ENCODE measurements around the gene TBX20. TPM values are rescaled to one million over a fixed set of nuclear protein-coding genes. Genes with fewer than 3 reads are reported as not detected.
"Not testable (repeated sequence)": the region's sequence is repeated elsewhere in the genome, so short reads cannot be mapped to it uniquely, and the experiment has no call there.

TBX20 gene
- total RNA-seq, 3 donors from 2014 or later (not counting 1 experiment from before 2014, with no cell fraction given), result not detected

- ATAC-seq; H3K9me3 Mint-ChIP-seq; H3K27ac ChIP-seq (ENCODE audit: low read length); H3K27me3 ChIP-seq (ENCODE audit: control insufficient read depth, insufficient read depth, low read length); H3K4me1 ChIP-seq (ENCODE audit: control insufficient read depth, insufficient read depth, low read length); H3K4me1 Mint-ChIP-seq; intact Hi-C loops (cut with micrococcal nuclease); H3K4me3 Mint-ChIP-seq; H3K36me3 ChIP-seq (ENCODE audit: control insufficient read depth, insufficient read depth, low read length); H3K4me3 ChIP-seq (ENCODE audit: low read length); H3K27ac Mint-ChIP-seq; H3K36me3 Mint-ChIP-seq; DNase-seq; H3K9me3 ChIP-seq (ENCODE audit: control insufficient read depth, insufficient read depth, low read length): not testable (repeated sequence)
- no CpG with 5 or more reads among the region's 6 CpGs for WGBS (ENCODE audit: insufficient coverage)
- peaks cover 10 to 15% of the 10 kb centered on the region in 2 donors for H3K27me3 Mint-ChIP-seq (ENCODE audit: low read depth in 2 of 2)
These were observed 73.2 kb downstream of the TBX20 start for GRCh38 chr7:35180665-35181064.

- H3K4me1 ChIP-seq (ENCODE audit: control insufficient read depth, insufficient read depth, low read length); intact Hi-C loops (cut with micrococcal nuclease); H3K36me3 ChIP-seq (ENCODE audit: control insufficient read depth, insufficient read depth, low read length); H3K9me3 Mint-ChIP-seq; H3K36me3 Mint-ChIP-seq; H3K9me3 ChIP-seq (ENCODE audit: control insufficient read depth, insufficient read depth, low read length); H3K27ac ChIP-seq (ENCODE audit: low read length); ATAC-seq; H3K4me3 ChIP-seq (ENCODE audit: low read length); H3K27me3 ChIP-seq (ENCODE audit: control insufficient read depth, insufficient read depth, low read length); H3K4me3 Mint-ChIP-seq; H3K27ac Mint-ChIP-seq; DNase-seq; H3K4me1 Mint-ChIP-seq: not testable (repeated sequence)
- WGBS (ENCODE audit: insufficient coverage), result 94% methylated on average over 1 of the region's 2 CpGs
- H3K27me3 Mint-ChIP-seq (ENCODE audit: low read depth in 2 of 2), result peaks cover 8 to 13% of the 10 kb centered on the region in 2 donors
These were observed 80.7 kb downstream of the TBX20 start for GRCh38 chr7:35173176-35173575.

- H3K4me1 ChIP-seq (ENCODE audit: control insufficient read depth, insufficient read depth, low read length); H3K4me3 ChIP-seq (ENCODE audit: low read length); H3K9me3 ChIP-seq (ENCODE audit: control insufficient read depth, insufficient read depth, low read length); intact Hi-C loops (cut with micrococcal nuclease); ATAC-seq; H3K36me3 Mint-ChIP-seq; H3K27ac Mint-ChIP-seq; H3K9me3 Mint-ChIP-seq; H3K27me3 ChIP-seq (ENCODE audit: control insufficient read depth, insufficient read depth, low read length); H3K27ac ChIP-seq (ENCODE audit: low read length); H3K36me3 ChIP-seq (ENCODE audit: control insufficient read depth, insufficient read depth, low read length); H3K4me1 Mint-ChIP-seq; DNase-seq; H3K4me3 Mint-ChIP-seq: not testable (repeated sequence)
- peaks cover 8 to 20% of the 10 kb centered on the region in 2 donors for H3K27me3 Mint-ChIP-seq (ENCODE audit: low read depth in 2 of 2)
- no CpG with 5 or more reads among the region's 4 CpGs for WGBS (ENCODE audit: insufficient coverage)
These were observed 81.8 kb downstream of the TBX20 start for GRCh38 chr7:35172131-35172530.

GRCh38 chr7:35167658-35168057, 86.2 kb downstream of the TBX20 start:
- H3K9me3 Mint-ChIP-seq; H3K36me3 Mint-ChIP-seq; H3K27me3 ChIP-seq (ENCODE audit: control insufficient read depth, insufficient read depth, low read length); H3K4me1 Mint-ChIP-seq; H3K27ac ChIP-seq (ENCODE audit: low read length); H3K4me1 ChIP-seq (ENCODE audit: control insufficient read depth, insufficient read depth, low read length); ATAC-seq; H3K9me3 ChIP-seq (ENCODE audit: control insufficient read depth, insufficient read depth, low read length); intact Hi-C loops (cut with micrococcal nuclease); H3K36me3 ChIP-seq (ENCODE audit: control insufficient read depth, insufficient read depth, low read length); H3K27ac Mint-ChIP-seq; DNase-seq; H3K4me3 Mint-ChIP-seq; H3K4me3 ChIP-seq (ENCODE audit: low read length): not testable (repeated sequence)
- peaks cover 12 to 27% of the 10 kb centered on the region in 2 donors for H3K27me3 Mint-ChIP-seq (ENCODE audit: low read depth in 2 of 2)

DNA sequence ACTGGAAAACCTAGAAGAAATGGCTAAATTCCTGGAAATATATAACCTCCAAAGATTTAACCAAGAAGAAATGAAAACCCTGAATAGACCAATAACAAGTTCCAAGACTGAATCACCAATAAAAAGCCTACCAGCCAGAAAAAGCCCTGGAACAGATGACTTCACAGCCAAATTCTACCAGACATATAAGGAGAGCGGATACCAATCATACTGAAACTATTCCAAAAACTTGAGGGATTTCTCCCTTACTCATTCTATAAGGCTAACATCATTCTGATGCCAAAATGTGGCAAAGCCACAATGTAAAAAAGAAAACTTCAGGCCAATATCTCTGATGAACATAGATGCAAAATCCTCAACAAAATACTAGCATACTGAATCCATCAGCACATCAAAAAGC, 86.7 kb downstream of the TBX20 start:
- H3K27ac ChIP-seq (ENCODE audit: low read length); DNase-seq; H3K9me3 ChIP-seq (ENCODE audit: control insufficient read depth, insufficient read depth, low read length); H3K4me1 ChIP-seq (ENCODE audit: control insufficient read depth, insufficient read depth, low read length); H3K36me3 Mint-ChIP-seq; ATAC-seq; H3K9me3 Mint-ChIP-seq; H3K4me3 ChIP-seq (ENCODE audit: low read length); intact Hi-C loops (cut with micrococcal nuclease); H3K36me3 ChIP-seq (ENCODE audit: control insufficient read depth, insufficient read depth, low read length); H3K4me3 Mint-ChIP-seq; H3K4me1 Mint-ChIP-seq; H3K27ac Mint-ChIP-seq; H3K27me3 ChIP-seq (ENCODE audit: control insufficient read depth, insufficient read depth, low read length): not testable (repeated sequence)
- peaks cover 12 to 27% of the 10 kb centered on the region in 2 donors for H3K27me3 Mint-ChIP-seq (ENCODE audit: low read depth in 2 of 2)
- no CpG with 5 or more reads among the region's 1 CpG for WGBS (ENCODE audit: insufficient coverage)

DNA sequence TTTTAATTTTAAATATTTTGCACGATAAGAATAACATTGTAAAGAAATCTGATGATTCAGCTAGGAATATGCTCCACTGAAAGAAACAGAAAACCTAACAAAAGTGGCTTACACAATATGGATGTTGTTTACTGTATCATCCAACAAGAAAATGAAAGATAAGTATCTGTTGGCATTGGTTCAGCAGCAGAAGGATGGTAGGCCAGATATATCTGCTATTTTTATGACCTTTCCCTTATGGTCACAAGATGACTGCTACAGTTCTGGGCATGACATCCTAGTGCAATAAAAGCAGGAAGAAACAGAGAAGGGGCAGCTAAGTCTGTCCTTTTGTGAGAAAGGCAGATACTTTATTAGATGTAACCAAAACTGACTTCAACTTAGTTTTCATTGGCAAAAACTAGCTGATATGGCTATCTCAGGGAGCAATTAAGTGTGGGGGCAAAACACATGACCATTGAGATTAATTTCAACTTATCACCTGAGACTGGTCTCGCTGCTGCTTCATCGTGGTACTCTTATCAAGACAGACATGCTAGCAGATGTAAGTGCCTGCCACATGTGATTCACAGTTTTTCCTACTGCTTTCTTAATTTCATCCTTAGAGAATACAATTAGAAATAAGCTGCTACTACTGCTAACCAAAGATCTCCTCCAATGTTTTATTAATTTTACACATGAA, 92.7 kb downstream of the TBX20 start:
- H3K4me1 ChIP-seq (ENCODE audit: control insufficient read depth, insufficient read depth, low read length); intact Hi-C loops (cut with micrococcal nuclease); H3K9me3 Mint-ChIP-seq; H3K4me3 Mint-ChIP-seq; H3K4me1 Mint-ChIP-seq; H3K36me3 Mint-ChIP-seq; H3K27me3 ChIP-seq (ENCODE audit: control insufficient read depth, insufficient read depth, low read length); ATAC-seq; H3K27ac Mint-ChIP-seq; DNase-seq; H3K9me3 ChIP-seq (ENCODE audit: control insufficient read depth, insufficient read depth, low read length); H3K27ac ChIP-seq (ENCODE audit: low read length); H3K36me3 ChIP-seq (ENCODE audit: control insufficient read depth, insufficient read depth, low read length); H3K4me3 ChIP-seq (ENCODE audit: low read length): not testable (repeated sequence)
- no CpG with 5 or more reads among the region's 3 CpGs for WGBS (ENCODE audit: insufficient coverage)
- peaks cover 5 to 18% of the 10 kb centered on the region in 2 donors for H3K27me3 Mint-ChIP-seq (ENCODE audit: low read depth in 2 of 2)

Other genes with a start within 250 kb of the TBX20 start
- 10 to 100 TPM; 13.9 to 25.1 (median 21.7) TPM for gene DPY19L1, start 216.6 kb downstream of the TBX20 start, total RNA-seq